Measurements from ENCODE around the gene DUSP19.

GRCh38 chr2:183072177-183072576 is 6.4 kb upstream of the DUSP19 start:
- no peak for TF ChIP-seq CTCF (IDR thresholded peaks at IDR 0.05; ENCODE audit: low read depth, low read length, missing input control)
- TF ChIP-seq REST (IDR thresholded peaks at IDR 0.05): no peak
- no peak for TF ChIP-seq TAF1 (conservative IDR thresholded peaks at IDR 0.05)
- no peak for TF ChIP-seq JUND (IDR thresholded peaks at IDR 0.05)
- TF ChIP-seq HNF4G (IDR thresholded peaks at IDR 0.05): no peak
- no peak for TF ChIP-seq MAX (IDR thresholded peaks at IDR 0.05)
- no peak for TF ChIP-seq RAD21 (IDR thresholded peaks at IDR 0.05)
- no peak for TF ChIP-seq EGR1 (IDR thresholded peaks at IDR 0.05; ENCODE audit: low read depth in 2 of 2)
- no peak for TF ChIP-seq FOXA1 (IDR thresholded peaks at IDR 0.05)
- no peak for TF ChIP-seq HNF4A (conservative IDR thresholded peaks at IDR 0.05)
- TF ChIP-seq NR2F2 (IDR thresholded peaks at IDR 0.05): no peak
- no peak for TF ChIP-seq GABPA (IDR thresholded peaks at IDR 0.05 in 1 of 2, conservative IDR thresholded peaks at IDR 0.05 in 1 of 2)
- no peak for TF ChIP-seq SP1 (IDR thresholded peaks at IDR 0.05)
- no peak for TF ChIP-seq RXRA (IDR thresholded peaks at IDR 0.05)

Measured in liver (tissue), 3 donors.